Measurements from ENCODE around the gene RNF150.

RNF150 gene

DNA sequence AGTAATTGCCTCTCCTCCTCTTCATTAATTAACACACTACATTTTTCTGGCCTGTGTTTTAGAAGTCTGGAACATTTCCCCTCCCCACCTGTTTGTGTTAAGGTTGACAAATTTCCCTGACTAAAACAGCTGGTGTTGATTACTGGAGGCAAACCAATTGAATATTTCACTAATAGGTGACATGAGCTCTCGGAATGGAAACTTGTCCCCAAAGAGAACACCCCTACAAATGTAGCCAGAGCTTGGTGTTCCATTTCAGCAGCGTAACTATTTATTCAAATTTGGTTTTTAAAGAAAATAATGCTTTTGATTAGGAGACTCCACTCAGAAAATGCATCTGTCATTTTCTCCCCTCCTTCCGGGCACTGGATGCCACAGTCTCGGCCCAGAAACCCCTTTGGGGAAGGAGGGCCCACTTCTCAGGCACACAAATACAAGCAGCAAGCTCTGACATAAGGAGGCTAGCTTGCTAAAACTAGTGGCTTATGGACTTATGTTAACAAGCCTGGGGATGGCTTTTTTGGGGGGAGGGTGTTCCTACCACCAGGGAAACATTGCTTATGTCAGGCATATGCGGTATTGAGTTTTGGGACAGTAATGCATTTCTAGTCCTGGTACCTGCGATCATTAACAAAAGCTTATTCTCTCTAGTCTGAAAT, 2.2 kb downstream of the RNF150 start:
- no peak for DNase-seq

DNA sequence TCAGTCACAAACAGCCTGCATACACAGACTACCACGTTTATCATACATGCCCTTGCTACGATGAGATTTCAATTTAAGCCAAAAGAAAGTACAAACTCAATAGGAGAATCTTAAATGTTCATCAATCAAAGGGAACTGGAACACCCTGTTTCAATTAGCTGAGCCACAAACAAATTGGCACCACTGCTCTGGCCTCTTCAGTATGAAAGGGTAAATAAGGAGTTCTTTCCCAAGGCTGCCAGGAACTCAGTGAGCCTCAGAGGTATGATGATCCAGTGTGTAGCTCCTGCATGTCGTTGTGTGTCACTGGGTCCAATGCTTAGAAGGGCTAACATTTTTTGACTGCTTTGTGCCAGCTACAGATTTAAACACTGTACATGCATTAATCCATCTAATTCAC, 5.4 kb downstream of the RNF150 start:
- no peak for DNase-seq

GRCh38 chr4:141126769-141127168, 6.5 kb downstream of the RNF150 start:
- DNase-seq, result no peak

DNA sequence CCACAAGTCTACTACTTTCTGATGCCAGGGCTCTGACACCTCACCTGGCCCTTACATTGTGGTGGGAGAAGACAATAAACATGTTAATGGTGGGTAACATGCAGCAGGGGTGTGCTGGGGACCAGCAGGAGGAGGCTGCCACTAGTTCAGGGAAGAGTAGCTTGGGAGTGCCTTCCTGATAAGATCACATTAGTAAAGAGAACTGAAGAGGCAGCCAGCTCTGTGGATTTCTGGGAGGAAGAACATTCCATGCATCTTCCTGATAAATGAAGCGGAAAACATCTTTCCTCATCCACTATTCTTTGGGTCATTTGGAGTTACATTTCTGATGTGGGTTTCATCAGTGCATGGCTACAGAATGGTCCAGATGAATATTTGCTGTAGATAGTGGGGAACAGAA, 9.0 kb downstream of the RNF150 start:
- no peak for DNase-seq

GRCh38 chr4:141121768-141122454, 11.4 kb downstream of the RNF150 start:
- DNase-seq, result no peak

DNA sequence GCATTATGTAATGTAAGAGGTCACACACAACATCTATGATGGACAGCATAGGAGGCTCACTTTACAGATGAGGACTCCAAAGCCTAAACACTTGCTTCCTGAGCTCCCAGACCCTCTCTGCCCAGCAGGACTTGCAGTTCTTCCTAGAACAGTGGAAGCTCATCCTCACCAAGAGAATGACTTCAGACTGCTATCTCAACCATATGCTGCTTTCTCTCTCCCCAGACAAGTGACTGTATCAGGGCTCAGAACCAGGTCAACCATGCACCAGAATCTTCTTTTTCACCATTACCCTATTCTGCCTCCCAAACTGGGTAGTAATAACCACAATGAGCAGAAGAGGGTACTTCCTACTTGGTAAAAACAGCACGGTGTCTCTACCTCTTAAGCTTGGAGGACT, 12.2 kb downstream of the RNF150 start:
- no peak for DNase-seq

GRCh38 chr4:141120036-141120593, 13.2 kb downstream of the RNF150 start:
- no peak for DNase-seq

GRCh38 chr4:141119071-141119470, 14.2 kb downstream of the RNF150 start:
- DNase-seq, result no peak

DNA sequence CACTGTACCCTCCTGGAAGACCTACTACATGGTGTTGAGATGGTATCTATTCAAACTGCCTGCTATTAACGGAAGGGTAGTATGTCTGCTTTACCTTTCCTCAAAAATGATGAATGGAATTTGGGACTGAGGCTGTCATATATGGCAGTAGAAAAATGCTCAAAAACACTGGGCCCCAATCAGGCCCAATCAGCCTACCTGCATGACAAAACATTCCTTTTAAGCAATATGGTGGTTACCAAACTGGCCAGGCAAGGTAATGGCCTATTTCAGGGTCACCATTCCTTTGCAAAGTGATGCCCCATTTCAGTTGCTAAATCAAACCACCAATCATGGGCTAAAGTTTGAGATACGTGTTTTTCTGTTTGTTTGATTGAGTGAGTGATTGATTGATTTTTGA, 14.9 kb downstream of the RNF150 start:
- DNase-seq, result no peak

- no peak for DNase-seq
Observed at GRCh38 chr4:141117935-141118334, 15.3 kb downstream of the RNF150 start.

DNA sequence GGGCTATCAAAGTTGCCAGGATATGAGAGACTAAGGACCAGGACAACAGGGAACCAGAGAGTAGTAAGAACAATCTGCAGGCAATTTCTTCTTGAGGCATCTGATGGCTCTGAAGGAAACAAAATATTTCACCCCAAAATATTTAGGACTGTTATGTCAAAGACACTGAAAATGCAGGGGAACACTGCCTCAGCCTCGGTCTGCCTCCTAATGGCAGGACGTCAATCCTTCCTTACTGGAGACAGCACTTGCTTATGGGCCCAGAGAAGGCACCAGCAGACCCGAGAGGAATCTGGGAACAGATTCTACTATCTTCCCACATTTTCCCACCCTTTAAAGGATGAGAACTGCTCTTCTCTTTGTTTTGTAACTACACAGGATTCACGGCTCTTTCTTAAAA, 23.3 kb downstream of the RNF150 start:
- DNase-seq, result no peak

- no peak for DNase-seq
Observed at GRCh38 chr4:141107927-141108326, 25.3 kb downstream of the RNF150 start.

DNA sequence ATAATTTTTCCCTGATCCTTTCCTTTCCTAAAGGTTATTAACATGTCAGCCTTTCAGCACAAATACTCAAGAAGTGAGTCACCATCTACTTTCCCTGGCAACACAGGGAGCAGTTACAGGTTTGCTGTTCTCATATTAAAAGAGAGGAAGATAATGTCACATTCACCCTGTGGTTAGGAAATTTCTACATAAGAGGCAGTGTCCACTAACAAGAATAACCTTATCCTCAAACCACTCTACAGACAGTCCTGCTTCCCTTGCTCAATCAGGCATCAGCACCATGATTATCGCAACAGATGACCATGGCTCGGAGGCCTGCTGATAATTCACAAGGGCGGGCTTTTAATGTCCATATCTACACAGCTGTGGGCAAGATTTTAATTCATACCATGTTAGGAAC, 30.9 kb downstream of the RNF150 start:
- DNase-seq, result no peak

DNA sequence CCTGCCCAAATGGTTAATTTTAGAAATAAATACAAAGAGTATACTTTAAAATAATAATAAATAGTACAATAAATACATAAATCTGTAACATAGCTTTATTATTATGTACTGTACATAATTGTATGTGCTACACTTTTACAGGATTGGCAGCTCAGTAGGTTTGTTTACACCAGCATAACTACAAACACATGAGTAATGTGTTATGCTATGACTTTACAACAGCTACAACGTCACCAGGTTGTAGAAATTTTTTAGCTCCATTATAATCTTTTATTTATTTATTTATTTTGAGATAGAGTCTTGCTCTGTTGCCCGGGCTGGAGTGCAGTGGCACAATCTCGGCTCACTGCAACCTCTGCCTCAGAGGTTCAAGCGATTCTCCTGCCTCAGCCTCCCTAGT, 31.8 kb downstream of the RNF150 start:
- no peak for DNase-seq

- no peak for DNase-seq
Observed at GRCh38 chr4:141099326-141099725, 33.9 kb downstream of the RNF150 start.

DNA sequence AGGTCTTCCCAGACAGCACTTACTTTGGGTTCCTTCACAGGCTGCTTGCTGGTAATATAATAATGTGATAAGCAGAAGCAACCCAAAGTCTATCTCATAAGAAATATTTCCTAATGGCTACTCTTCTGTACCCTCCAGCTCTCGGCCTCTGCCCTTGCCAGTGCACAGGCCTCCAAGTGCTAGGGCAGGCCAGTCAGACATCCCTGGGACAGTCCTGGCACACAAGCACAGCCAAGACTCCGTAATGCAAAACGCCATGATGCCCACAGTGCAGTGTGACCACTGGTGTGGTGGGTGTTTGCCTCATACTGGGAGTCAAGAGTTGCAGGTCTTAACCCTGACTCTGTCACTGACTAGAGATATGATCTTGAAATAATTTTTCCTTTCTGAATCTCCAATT, 35.1 kb downstream of the RNF150 start:
- DNase-seq, result no peak

- DNase-seq, result no peak
Observed at GRCh38 chr4:141090473-141090872, 42.8 kb downstream of the RNF150 start.

- DNase-seq, result no peak
Observed at GRCh38 chr4:141081921-141082395, 51.3 kb downstream of the RNF150 start.

DNA sequence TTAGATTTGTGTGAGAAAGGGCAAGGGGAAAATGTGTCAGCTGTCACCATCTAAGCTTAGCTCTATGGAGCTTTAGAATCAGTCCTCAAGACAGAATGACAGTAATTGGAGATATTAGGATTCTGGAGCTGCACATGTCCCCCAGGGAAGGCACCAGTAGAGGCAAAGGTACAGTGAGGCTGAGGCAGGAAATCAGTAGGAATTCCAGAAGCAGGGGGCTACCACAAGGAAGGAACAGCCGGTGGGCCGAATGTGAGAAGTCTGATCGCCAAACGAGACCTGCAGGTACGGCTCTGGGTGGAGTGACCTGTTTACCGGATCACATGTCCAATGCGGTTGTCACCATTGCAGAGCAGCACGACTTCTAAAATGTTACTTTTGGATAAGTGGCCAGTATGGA, 52.6 kb downstream of the RNF150 start:
- no peak for DNase-seq

- no peak for DNase-seq
Observed at GRCh38 chr4:141079393-141079930, 53.8 kb downstream of the RNF150 start.

GRCh38 chr4:141078871-141079270, 54.4 kb downstream of the RNF150 start:
- no peak for DNase-seq

DNA sequence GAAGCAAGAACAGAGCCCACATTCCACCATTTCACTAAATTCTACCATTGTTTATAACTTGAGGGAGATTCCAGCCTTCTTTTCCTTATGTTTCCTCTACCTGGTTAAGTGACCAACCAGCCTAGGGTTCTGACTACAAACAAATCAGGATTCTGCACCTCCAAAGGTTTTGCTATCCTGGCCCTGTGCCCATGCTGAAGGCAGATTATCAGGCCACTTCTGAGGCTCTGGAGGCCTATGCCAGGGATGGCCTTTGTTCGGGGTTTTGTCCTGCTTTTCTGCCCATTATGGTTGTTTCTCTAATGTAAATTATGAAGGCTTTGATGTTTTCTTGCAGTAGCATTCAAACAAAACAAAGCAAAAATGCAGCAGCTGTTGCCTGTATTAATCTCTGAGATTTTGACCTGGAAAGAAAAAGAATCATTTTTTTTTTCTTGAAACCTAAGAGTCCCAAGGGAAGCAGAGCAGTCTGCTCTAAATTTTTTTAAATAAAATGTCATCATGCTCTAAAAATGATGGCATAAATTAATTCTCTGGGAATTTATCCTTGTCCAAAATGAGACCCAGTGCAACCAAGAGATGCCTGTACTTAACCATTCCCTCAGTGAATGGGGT, 55.6 kb downstream of the RNF150 start:
- no peak for DNase-seq

- DNase-seq, result no peak
Observed at GRCh38 chr4:141075553-141075952, 57.7 kb downstream of the RNF150 start.
